Measurements from ENCODE around the gene ODC1. TPM values are rescaled to one million over a fixed set of nuclear protein-coding genes. Genes with fewer than 3 reads are reported as not detected.
A peak's percentile ranks its signal among the peaks of the same experiment; 100 is the strongest.
"Not testable (repeated sequence)": the region's sequence is repeated elsewhere in the genome, so short reads cannot be mapped to it uniquely, and the experiment has no call there.

Gene ODC1
- total RNA-seq, 1 donor from 2014 or later = 235 TPM

DNA sequence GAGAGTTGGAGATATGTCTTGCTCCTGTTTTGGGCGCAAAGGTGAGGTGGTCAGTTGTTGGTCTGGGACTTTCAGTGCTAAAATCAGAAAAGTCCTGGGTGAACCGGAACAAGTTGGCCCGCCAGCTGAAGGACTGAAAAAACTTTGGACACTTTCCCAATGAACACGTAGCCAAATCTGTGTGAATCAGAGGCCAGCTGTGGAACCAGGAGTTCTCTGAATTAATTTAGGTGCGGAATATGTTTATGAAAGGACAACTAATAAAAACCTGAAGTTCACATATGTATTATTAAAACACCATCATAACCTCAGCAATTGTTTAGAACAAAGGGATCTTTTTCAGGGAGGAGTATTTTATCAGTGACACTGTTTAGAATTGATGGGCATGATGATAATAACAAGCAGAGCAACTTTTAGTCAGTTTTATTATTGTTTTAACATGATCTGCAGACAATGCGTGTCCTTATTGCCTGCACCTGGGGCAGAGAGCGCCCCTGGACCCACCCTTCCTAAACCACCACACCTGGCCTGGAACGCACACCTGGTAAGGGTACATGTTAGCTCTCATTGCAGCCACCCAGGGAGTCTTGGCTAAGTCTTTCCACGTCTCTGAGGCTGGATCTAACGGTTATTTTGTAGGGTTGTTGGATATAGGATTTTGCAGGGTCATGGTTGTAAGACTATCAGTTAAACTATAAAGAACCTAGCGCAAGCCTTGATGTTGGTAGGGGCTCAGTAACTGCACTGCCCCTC is 9.9 kb upstream of the ODC1 start:
- no peaks in the 10 kb centered on the region for H3K4me1 Mint-ChIP-seq (ENCODE audit: low read depth)
- intact Hi-C loops (cut with micrococcal nuclease) = no loop called here
- H3K27ac Mint-ChIP-seq = no peak overlapping the region
- no peak overlapping the region for H3K4me3 Mint-ChIP-seq
- DNase-seq (ENCODE audit: low spot score) = no peak
- H3K27me3 Mint-ChIP-seq (ENCODE audit: insufficient read depth) = peaks cover 28% of the 10 kb centered on the region
- H3K9me3 Mint-ChIP-seq = no peaks in the 10 kb centered on the region
- H3K36me3 Mint-ChIP-seq (ENCODE audit: low read depth) = no peaks in the 10 kb centered on the region

DNA sequence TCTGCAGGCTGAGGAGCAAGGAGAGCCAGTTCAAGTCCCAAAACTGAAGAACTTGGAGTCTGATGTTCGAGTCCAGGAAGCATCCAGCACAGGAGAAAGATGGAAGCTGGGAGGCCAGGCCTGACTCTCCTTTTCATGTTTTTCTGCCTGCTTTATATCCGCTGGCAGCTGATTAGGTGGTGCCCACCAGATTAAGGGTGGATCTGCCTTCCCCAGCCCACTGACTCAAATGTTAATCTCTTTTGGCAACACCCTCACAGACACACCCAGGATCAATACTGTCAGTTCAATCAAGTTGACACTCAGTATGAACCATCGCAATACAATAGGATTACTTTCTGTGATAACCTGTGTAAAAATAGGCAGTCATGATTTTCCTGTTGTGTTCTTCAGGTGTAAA is 9.1 kb upstream of the ODC1 start:
- peaks cover 24% of the 10 kb centered on the region for H3K27me3 Mint-ChIP-seq (ENCODE audit: insufficient read depth)
- H3K9me3 Mint-ChIP-seq; H3K27ac Mint-ChIP-seq; intact Hi-C loops (cut with micrococcal nuclease); H3K4me1 Mint-ChIP-seq (ENCODE audit: low read depth); DNase-seq (ENCODE audit: low spot score); H3K4me3 Mint-ChIP-seq; H3K36me3 Mint-ChIP-seq (ENCODE audit: low read depth): not testable (repeated sequence)

DNA sequence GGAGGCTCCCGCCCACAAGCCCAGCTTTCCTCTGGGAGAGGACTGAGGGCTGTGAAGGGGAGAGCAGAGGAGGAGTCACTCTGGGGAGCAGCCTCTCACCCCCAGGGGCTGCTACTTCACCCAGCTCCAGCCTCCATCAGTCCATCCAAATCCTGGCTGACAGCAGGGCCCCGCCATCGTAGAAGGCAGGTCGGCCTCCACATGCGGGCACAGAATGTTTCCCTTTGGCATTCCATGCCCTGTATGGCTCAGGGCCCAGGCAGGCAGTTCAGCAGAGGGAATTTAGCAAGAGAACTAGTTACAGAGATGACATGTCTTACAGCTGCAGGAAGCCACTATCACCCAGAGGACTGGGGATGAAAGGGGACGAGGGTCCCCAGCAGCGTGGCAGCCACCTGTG is 6.4 kb upstream of the ODC1 start:
- DNase-seq (ENCODE audit: low spot score) = no peak
- Mint-ChIP-seq H3K27me3 (ENCODE audit: insufficient read depth) (peaks cover 15% of the 10 kb centered on the region), H3K27ac (no peak overlapping the region), H3K4me3 (no peak overlapping the region), H3K9me3 (no peaks in the 10 kb centered on the region), H3K4me1 (ENCODE audit: low read depth) (peaks cover 12% of the 10 kb centered on the region), H3K36me3 (ENCODE audit: low read depth) (no peaks in the 10 kb centered on the region)
- intact Hi-C loops (cut with micrococcal nuclease) = no loop called here

DNA sequence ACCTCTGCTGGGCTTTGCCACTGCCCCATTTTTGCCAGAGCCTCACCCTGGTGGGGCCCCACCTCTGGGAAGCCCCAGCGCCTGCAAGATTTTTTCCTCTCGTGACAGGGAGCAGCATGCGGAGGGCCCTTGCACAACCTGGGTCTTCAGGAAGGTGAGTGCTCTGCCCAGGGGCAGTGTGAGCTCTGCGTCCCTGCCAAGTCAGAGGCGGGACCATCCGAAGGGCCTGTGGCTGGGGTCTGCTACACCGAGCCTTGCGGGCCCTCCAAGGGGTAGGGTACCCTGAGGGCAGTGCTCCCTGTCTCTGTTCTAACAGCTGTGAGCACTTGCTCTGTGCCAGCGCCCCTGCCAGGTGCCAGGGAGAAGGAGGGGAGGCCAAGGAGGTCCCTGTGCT is 5.8 kb upstream of the ODC1 start:
- Mint-ChIP-seq H3K4me1 (ENCODE audit: low read depth) (peaks cover 18% of the 10 kb centered on the region), H3K36me3 (ENCODE audit: low read depth) (peaks cover 1% of the 10 kb centered on the region), H3K9me3 (no peaks in the 10 kb centered on the region), H3K27ac (no peak overlapping the region), H3K4me3 (no peak overlapping the region), H3K27me3 (ENCODE audit: insufficient read depth) (peaks cover 13% of the 10 kb centered on the region)
- no peak for DNase-seq (ENCODE audit: low spot score)
- intact Hi-C loops (cut with micrococcal nuclease) = no loop called here

DNA sequence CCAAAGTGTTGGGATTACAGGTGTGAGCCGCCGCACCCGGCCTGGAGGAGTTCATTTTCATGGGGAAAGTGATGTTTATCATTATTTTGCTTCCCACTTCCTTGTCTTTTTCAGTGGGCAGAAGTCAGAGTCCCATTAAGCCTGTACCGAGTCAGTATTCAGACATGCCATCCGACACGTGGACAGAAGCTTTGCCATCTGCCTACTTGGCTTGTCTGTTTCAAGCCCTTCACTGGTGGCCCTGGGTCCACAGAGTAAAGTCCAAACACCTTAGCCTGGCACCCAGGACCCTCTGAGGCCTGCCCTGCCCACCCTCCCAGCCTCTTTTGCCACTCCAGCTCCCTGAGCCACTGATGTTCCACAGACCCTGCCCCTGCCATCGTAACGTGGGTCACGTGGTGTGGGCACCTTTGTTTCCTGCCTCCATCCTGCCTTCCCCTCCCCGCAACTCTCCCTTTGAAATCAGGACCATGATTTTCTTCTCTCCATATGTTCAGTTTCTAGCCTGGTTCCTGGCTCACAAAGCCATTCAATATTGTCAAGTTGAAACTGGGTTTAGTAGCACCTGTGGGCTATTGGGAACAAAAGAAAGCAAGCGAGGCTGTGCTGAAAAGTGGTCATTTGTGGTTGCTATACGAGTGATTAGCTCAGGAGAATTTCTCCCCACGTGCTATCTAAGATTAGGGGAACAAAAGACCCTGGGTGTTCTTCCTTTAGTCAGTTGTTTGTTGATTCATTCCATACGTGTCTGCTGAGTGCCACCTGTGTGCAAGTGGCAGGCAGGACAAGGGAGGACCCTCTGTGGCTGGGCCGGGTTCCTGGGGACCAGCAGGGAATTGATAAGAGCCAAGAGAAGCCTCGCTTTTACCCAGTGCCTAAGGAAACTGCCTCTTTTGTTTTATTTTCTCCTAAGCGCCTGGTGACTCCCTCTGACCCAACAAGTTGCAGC is 5.1 kb upstream of the ODC1 start:
- H3K27me3 Mint-ChIP-seq (ENCODE audit: insufficient read depth) = peaks cover 12% of the 10 kb centered on the region
- H3K9me3 Mint-ChIP-seq = no peaks in the 10 kb centered on the region
- peaks cover 19% of the 10 kb centered on the region for H3K4me1 Mint-ChIP-seq (ENCODE audit: low read depth)
- no peak overlapping the region for H3K4me3 Mint-ChIP-seq
- no peak for DNase-seq (ENCODE audit: low spot score)
- intact Hi-C loops (cut with micrococcal nuclease) = no loop called here
- H3K36me3 Mint-ChIP-seq (ENCODE audit: low read depth) = peaks cover 1% of the 10 kb centered on the region
- H3K27ac Mint-ChIP-seq = no peak overlapping the region

DNA sequence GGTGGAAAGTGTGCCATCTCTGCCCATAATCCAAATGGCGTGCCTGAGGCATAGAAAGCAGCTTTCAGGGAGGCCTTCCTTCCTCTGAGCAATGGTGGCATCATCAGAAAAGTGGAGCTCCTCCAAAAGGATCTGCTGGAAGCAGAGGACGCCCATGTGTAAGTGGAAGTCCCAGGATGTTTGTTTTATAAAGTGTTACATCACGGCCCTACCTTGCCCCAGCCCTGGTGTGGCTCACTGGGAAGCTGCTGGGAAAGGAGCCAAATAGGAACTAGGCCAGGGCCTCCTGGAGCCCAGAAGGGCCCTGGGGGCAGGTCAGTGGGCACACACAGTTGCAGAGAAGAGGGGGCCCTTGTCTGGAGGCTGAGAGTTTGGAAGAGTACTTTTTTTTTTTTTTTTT is 4.2 kb upstream of the ODC1 start:
- Mint-ChIP-seq H3K27me3 (ENCODE audit: insufficient read depth) (peaks cover 5% of the 10 kb centered on the region), H3K9me3 (no peaks in the 10 kb centered on the region), H3K4me1 (ENCODE audit: low read depth) (peaks cover 21% of the 10 kb centered on the region), H3K4me3 (no peak overlapping the region), H3K27ac (no peak overlapping the region), H3K36me3 (ENCODE audit: low read depth) (peaks cover 3% of the 10 kb centered on the region)
- DNase-seq (ENCODE audit: low spot score) = no peak
- intact Hi-C loops (cut with micrococcal nuclease) = no loop called here

DNA sequence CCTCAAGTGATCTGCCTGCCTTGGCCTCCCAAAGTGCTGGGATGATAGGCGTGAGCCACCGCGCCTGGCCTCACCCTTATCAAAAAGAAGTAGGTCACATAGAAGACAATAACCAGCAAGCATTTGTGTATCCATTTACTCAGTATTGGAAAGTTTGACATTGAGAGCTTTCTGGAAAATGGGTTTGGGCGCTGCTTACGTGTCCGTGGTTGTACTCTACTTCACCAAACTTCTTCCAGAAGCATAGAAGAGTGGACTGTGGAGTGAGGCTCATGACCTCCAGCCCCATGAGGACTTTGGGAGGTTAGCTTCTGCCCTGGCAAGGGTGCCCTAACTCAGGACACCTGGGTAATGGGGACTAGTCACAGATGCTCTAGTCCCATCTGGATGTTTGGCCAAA is 3.7 kb upstream of the ODC1 start:
- Mint-ChIP-seq H3K27ac (no peak overlapping the region), H3K27me3 (ENCODE audit: insufficient read depth) (peaks cover 1% of the 10 kb centered on the region), H3K9me3 (no peaks in the 10 kb centered on the region), H3K4me1 (ENCODE audit: low read depth) (peaks cover 24% of the 10 kb centered on the region), H3K36me3 (ENCODE audit: low read depth) (peaks cover 5% of the 10 kb centered on the region), H3K4me3 (no peak overlapping the region)
- DNase-seq (ENCODE audit: low spot score) = no peak
- intact Hi-C loops (cut with micrococcal nuclease) = no loop called here

DNA sequence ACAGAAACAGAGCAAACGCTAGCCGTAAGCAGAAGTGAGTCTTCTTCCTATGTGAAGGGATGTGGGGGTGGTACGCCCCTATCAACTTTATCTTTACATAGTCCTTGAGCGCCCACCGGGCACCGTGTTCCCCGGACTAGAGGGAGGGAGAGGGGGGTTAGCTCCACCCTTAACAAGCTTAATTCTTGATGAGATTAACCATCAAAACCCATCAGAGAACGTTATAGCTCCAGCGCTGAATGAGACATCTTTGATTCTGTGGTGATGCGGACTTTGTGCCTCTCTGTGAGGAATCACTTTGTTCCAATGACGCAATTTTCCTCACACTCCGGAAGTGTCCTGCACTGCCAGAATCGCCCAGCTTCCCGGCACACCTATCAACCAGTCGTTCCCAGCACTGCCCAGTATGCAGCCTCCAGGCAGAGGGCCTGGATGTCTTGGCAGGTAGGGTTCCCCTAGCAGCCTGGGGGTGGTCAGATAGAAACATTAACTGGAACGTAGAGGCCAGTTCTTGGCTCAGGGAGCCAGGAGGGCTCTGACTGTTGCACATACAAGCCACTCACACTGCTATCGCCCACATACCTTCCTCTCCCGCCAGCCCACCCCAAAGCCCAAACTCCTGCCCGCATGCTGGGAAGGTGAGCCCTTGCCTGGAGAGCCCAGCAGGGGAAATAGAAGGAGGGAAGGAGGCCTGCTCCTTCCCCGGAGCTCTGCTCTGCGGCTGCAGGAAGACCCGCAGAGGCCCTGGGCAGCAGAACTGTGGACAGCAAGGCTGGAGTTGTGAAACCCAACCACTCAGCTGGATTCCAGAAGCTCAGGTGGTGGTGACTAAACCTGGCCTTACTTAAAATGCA is 1.9 kb upstream of the ODC1 start:
- Mint-ChIP-seq H3K27me3 (ENCODE audit: insufficient read depth) (peaks cover 1% of the 10 kb centered on the region), H3K27ac (peak overlapping the region; percentile 96), H3K36me3 (ENCODE audit: low read depth) (peaks cover 5% of the 10 kb centered on the region), H3K4me3 (peak overlapping the region; percentile 89), H3K9me3 (no peaks in the 10 kb centered on the region), H3K4me1 (ENCODE audit: low read depth) (peaks cover 27% of the 10 kb centered on the region)
- DNase-seq (ENCODE audit: low spot score) = no peak
- intact Hi-C loops (cut with micrococcal nuclease) = loop anchor here (1.0 to 10.0 kb wide), 9 partner anchors 43 to 1448 kb away; partner anchors contain the start of genes ADAM17, MBOAT2, TAF1B and YWHAQ

DNA sequence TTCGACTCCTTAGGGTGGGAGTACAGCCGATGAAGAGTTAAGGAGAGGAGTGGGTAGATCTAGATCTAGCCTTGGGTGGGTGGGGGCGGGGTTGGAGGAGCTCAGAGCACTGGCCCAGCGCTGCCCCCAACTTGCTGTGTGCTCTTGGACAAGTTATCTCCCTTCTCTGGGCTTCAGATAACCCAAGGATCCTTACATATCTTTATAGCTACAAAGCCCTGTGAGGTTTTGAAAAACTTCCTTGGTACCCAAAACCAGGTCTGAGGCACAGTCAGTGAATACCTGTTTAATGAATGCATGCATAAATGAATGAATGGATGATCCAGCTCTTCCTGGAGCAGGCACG is 1.3 kb upstream of the ODC1 start:
- H3K36me3 Mint-ChIP-seq (ENCODE audit: low read depth) = peaks cover 11% of the 10 kb centered on the region
- peak overlapping the region; percentile 96 for H3K27ac Mint-ChIP-seq
- no peak for DNase-seq (ENCODE audit: low spot score)
- H3K4me3 Mint-ChIP-seq = peak overlapping the region; percentile 89
- intact Hi-C loops (cut with micrococcal nuclease) = loop anchor here (1.0 to 10.0 kb wide), 9 partner anchors 44 to 1447 kb away; partner anchors contain the start of genes ADAM17, MBOAT2, TAF1B and YWHAQ
- peaks cover 33% of the 10 kb centered on the region for H3K4me1 Mint-ChIP-seq (ENCODE audit: low read depth)
- H3K9me3 Mint-ChIP-seq = no peaks in the 10 kb centered on the region
- peaks cover 1% of the 10 kb centered on the region for H3K27me3 Mint-ChIP-seq (ENCODE audit: insufficient read depth)

DNA sequence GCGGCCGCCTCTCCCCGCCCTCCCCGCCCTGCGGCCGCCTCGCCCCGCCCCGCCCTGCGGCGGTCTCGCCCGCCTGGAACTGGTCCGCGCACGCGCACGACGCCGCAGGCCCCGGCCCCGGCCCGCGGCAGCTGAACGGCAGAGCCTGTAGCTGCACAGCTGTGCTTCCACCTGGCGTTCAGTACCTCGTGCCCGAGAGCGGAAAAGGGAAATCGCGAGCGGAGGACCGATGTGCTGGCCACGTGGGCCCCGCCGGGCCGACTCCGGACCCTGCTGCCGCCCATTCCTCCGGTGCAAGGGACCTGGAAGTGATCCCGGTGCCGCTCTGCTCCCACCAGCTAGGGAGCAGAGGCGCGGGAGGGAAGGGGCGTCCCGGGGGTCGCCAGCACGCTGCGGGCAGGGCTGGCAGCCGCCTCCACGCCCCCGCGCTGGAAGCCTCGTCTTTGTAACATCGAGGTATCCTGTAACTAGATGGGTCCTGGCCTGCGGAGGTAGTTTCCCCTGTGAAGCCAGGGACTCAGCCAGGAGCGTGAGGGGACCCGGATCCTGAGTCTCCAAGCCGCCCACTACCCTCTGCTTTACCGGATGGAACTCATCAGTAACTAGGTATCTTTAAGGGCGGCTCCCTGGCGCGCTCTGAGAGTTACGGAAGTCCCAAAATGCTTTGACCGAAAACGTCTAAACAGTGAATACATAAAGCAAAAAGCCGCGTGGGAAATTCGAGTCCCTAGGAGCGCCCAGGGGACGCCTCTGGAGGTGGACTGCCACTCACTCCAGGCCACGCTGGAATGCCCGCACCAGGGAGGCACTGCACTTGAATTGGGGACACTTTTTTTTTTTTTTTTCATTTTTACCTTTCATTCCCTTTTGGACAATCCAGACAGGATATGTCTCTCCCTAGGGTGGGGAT is 704 bp upstream of the ODC1 start:
- intact Hi-C loops (cut with micrococcal nuclease) = loop anchor here (1.0 to 10.0 kb wide), 15 partner anchors 41 to 1447 kb away; partner anchors contain the start of genes ADAM17, CPSF3, HPCAL1 and ITGB1BP1
- Mint-ChIP-seq H3K36me3 (ENCODE audit: low read depth) (peaks cover 17% of the 10 kb centered on the region), H3K4me3 (peak overlapping the region; percentile 89), H3K4me1 (ENCODE audit: low read depth) (peaks cover 39% of the 10 kb centered on the region), H3K9me3 (no peaks in the 10 kb centered on the region), H3K27ac (peak overlapping the region; percentile 96), H3K27me3 (ENCODE audit: insufficient read depth) (peaks cover 1% of the 10 kb centered on the region)
- DNase-seq (ENCODE audit: low spot score) = peak; percentile 95

DNA sequence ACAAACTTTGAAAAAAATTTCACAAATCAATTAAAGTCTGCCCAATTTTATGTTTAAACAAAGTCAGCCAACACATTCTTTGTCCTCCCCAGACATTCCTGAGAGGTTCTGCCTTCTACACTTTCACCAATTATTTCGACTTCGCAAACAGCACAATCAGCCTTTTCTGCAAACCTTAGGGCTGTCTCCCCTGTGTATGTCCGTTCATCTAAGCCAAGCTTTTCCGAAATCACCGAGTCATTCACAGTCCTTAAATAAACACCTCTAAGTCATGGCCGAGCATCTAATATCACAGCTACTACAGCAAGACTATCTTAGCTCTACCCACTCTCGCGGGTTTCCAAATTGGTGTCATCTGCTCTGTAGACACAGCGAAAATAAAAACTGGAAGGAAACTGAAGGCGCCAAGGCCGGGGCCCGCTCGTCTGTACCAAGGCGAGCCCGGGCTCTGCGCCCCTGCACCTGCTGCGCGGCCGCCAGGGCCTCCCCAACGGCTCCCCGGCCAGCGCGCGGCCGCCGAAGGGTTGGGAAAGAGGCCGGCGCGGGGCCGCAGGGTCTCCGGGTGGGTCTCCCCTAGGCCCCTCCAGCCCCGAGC is 730 bp downstream of the ODC1 start:
- Mint-ChIP-seq H3K36me3 (ENCODE audit: low read depth) (peaks cover 31% of the 10 kb centered on the region), H3K4me1 (ENCODE audit: low read depth) (peaks cover 49% of the 10 kb centered on the region), H3K27me3 (ENCODE audit: insufficient read depth) (peaks cover 1% of the 10 kb centered on the region), H3K9me3 (no peaks in the 10 kb centered on the region), H3K27ac (peak overlapping the region; percentile 98), H3K4me3 (peak overlapping the region; percentile 100)
- DNase-seq (ENCODE audit: low spot score) = no peak
- intact Hi-C loops (cut with micrococcal nuclease) = loop anchor here (5.0 to 10.0 kb wide), 5 partner anchors 605 to 1445 kb away; partner anchors contain the start of genes ADAM17, MBOAT2, TAF1B and YWHAQ

All from activated T-helper 1 cell treated with anti-CD3 and anti-CD28 coated beads, Interleukin-12 subunit alpha, Interleukin-12 subunit beta, Interleukin-2, Interleukin-4 antibody, amounts not matched to agents 30 ng/mL and 10 ng/mL and 1 ng/mL, durations not matched to agents 14 hours and 24 hours and 36 hours (primary cell).